H1 (cell line): ENCODE results near the gene TBC1D10A. TPM values are rescaled to one million over a fixed set of nuclear protein-coding genes. Genes with fewer than 3 reads are reported as not detected.

Experiments
- CTCF ChIA-PET: fragments of 300-600 bp; sonication (Branson Sonifier 250); formaldehyde crosslinking; loops from one replicate; lab custom pipeline; 2021; ENCODE audit not compliant: partially characterized antibody; lab: Charles Lee
- POLR2A ChIA-PET: fragments of 300-600 bp; sonication (Branson Sonifier 250); formaldehyde crosslinking; loops from one replicate; lab custom pipeline; 2021; ENCODE audit warnings: inconsistent platforms; ENCODE audit not compliant: partially characterized antibody; lab: Charles Lee
- DNase-seq, 2 experiments: peaks; one replicate each; pipeline versions ENCODE4 v3.0.0 to v3.0.0-alpha.2; 2010 to 2022; ENCODE audit warnings: low spot score in 2 of 2, low read depth in 1 of 2, mixed read lengths in 1 of 2
- FAIRE-seq: peaks from 2 replicates; lab custom pipeline; 2011; peaks lifted over from hg19 to GRCh38; lab: Jason Lieb, UNC
- H2AFZ ChIP-seq: 2 replicates; pipeline ENCODE4 v1.8.1; 2012; ENCODE audit warnings: low read length, inconsistent platforms
- H2AK5ac ChIP-seq: 2 replicates; pipeline ENCODE4 v1.6.1; 2013; ENCODE audit warnings: low read depth, low read length
- H2BK120ac ChIP-seq: replicated peaks from 2 replicates; pipeline ENCODE3; 2013; ENCODE audit warnings: low read depth, low read length, inconsistent platforms
- H2BK12ac ChIP-seq: 2 replicates; pipeline ENCODE4 v1.6.1; 2013; ENCODE audit warnings: low read depth, low read length
- H2BK15ac ChIP-seq: 2 replicates; pipeline ENCODE4 v1.6.1; 2013; ENCODE audit warnings: low read length
- H2BK20ac ChIP-seq: 2 replicates; pipeline ENCODE4 v1.6.1; 2013; ENCODE audit warnings: low read length
- H2BK5ac ChIP-seq: 2 replicates; pipeline ENCODE4 v1.6.1; 2013; ENCODE audit warnings: low read depth, low read length
- H3K14ac ChIP-seq: 2 replicates; pipeline ENCODE4 v1.6.1; 2013; ENCODE audit warnings: inconsistent platforms; ENCODE audit not compliant: insufficient read length
- H3K18ac ChIP-seq: 2 replicates; pipeline ENCODE4 v1.6.1; 2013; ENCODE audit warnings: low read length; ENCODE audit errors: extremely low read depth
- H3K23ac ChIP-seq: 2 replicates; pipeline ENCODE4 v1.6.1; 2013; ENCODE audit warnings: inconsistent platforms; ENCODE audit not compliant: insufficient read length
- H3K23me2 ChIP-seq: 2 replicates; pipeline ENCODE4 v1.6.1; 2013; ENCODE audit warnings: low read depth, low read length
- H3K27ac ChIP-seq: 2 replicates; pipeline ENCODE4 v1.6.1; 2011; ENCODE audit warnings: low read depth, low read length, inconsistent platforms
- H3K27me3 ChIP-seq, 4 experiments: replicated peaks in 1 of 4; 1 replicate in 1 of 4; 2 replicates in 3 of 4; pipeline versions ENCODE4 v1.6.1 to v1.8.1; 2011 to 2013; ENCODE audit warnings: low read length in 3 of 4, mild to moderate bottlenecking in 3 of 4, inconsistent platforms in 2 of 4, mixed read lengths in 2 of 4, moderate library complexity in 1 of 4; ENCODE audit not compliant: control insufficient read depth in 3 of 4, insufficient read depth in 3 of 4; ENCODE audit errors: extremely low read depth in 1 of 4
- H3K36me3 ChIP-seq, 4 experiments: 2 replicates each; pipeline versions ENCODE4 v1.6.1 to v1.8.1; 2011 to 2013; ENCODE audit warnings: mild to moderate bottlenecking in 4 of 4, low read length in 3 of 4, moderate library complexity in 2 of 4, control low read depth in 1 of 4, inconsistent platforms in 1 of 4; ENCODE audit not compliant: insufficient read depth in 4 of 4, control insufficient read depth in 2 of 4
- H3K4ac ChIP-seq: replicated peaks from 2 replicates; pipeline ENCODE3; 2013; ENCODE audit warnings: low read length, low read depth, mixed read lengths, inconsistent platforms; ENCODE audit not compliant: insufficient read length
- H3K4me1 ChIP-seq, 4 experiments: replicated peaks in 1 of 4; 1 replicate in 1 of 4; 2 replicates in 3 of 4; pipeline versions ENCODE4 v1.6.1 to v1.8.1; 2011 to 2013; ENCODE audit warnings: low read length in 3 of 4, inconsistent platforms in 2 of 4, mixed read lengths in 1 of 4; ENCODE audit not compliant: insufficient read depth in 4 of 4, control insufficient read depth in 3 of 4
- H3K4me2 ChIP-seq, 2 experiments: 2 replicates each; pipeline versions ENCODE4 v1.6.1 to v1.8.1; 2011 to 2013; ENCODE audit warnings: low read depth in 2 of 2, low read length in 2 of 2, control low read depth in 1 of 2, inconsistent platforms in 1 of 2, mild to moderate bottlenecking in 1 of 2; ENCODE audit not compliant: insufficient read depth in 1 of 2
- H3K4me3 ChIP-seq, 4 experiments: fragments of 200-600, 300-600 bp in 1 of 4; sonication (generic), shearing (Covaris generic), sonication (Bioruptor Twin) in 1 of 4; 2 replicates each; pipeline versions ENCODE4 v1.5.1 to v1.8.1; 2011 to 2016; ENCODE audit warnings: low read length in 4 of 4, low read depth in 3 of 4, control low read depth in 2 of 4, inconsistent platforms in 2 of 4, mild to moderate bottlenecking in 2 of 4, mixed read lengths in 1 of 4, moderate library complexity in 1 of 4; ENCODE audit not compliant: insufficient read depth in 2 of 4; ENCODE audit errors: extremely low read depth in 1 of 4
- H3K56ac ChIP-seq: replicated peaks from 2 replicates; pipeline ENCODE3; 2013; ENCODE audit warnings: low read depth, mild to moderate bottlenecking, mixed read lengths, low read length, inconsistent platforms; ENCODE audit not compliant: insufficient read length
- H3K79me1 ChIP-seq: 2 replicates; pipeline ENCODE4 v1.6.1; 2013; ENCODE audit warnings: low read depth, low read length, control low read depth
- H3K79me2 ChIP-seq, 2 experiments: 2 replicates each; pipeline versions ENCODE4 v1.6.1 to v1.8.1; 2012 to 2013; ENCODE audit warnings: low read length in 2 of 2, mild to moderate bottlenecking in 2 of 2, inconsistent platforms in 1 of 2; ENCODE audit not compliant: insufficient read depth in 2 of 2, control insufficient read depth in 1 of 2
- H3K9ac ChIP-seq, 4 experiments: replicated peaks in 1 of 4; 1 replicate in 1 of 4; 2 replicates in 3 of 4; pipeline versions ENCODE4 v1.6.1 to v1.8.1; 2011 to 2013; ENCODE audit warnings: low read depth in 3 of 4, low read length in 3 of 4, control low read depth in 2 of 4, mild to moderate bottlenecking in 2 of 4, moderate library complexity in 2 of 4, inconsistent platforms in 1 of 4; ENCODE audit errors: extremely low read depth in 1 of 4
- H3K9me3 ChIP-seq, 2 experiments: 2 replicates each; pipeline versions ENCODE4 v1.6.1 to v1.8.1; 2012 to 2013; ENCODE audit warnings: mild to moderate bottlenecking in 2 of 2, moderate library complexity in 2 of 2, control low read depth in 1 of 2, inconsistent platforms in 1 of 2, low read depth in 1 of 2, low read length in 1 of 2, mixed read lengths in 1 of 2; ENCODE audit not compliant: insufficient read depth in 2 of 2
- H4K20me1 ChIP-seq, 2 experiments: replicated peaks in 1 of 2; 2 replicates each; pipeline versions ENCODE3 to v1.8.1; 2011 to 2013; ENCODE audit warnings: inconsistent platforms in 2 of 2, low read length in 2 of 2, mild to moderate bottlenecking in 1 of 2; ENCODE audit not compliant: insufficient read depth in 2 of 2, control insufficient read depth in 1 of 2
- H4K5ac ChIP-seq: 2 replicates; pipeline ENCODE4 v1.6.1; 2013; ENCODE audit warnings: low read length, low read depth, mixed read lengths, inconsistent platforms; ENCODE audit not compliant: insufficient read length
- H4K8ac ChIP-seq: 2 replicates; pipeline ENCODE4 v1.8.0; 2013; ENCODE audit warnings: mild to moderate bottlenecking, moderate library complexity, low read length, inconsistent platforms; ENCODE audit not compliant: insufficient read depth; ENCODE audit errors: extremely low read depth
- H4K91ac ChIP-seq: replicated peaks from 2 replicates; pipeline ENCODE3; 2013; ENCODE audit warnings: low read length, mixed read lengths, inconsistent platforms; ENCODE audit not compliant: insufficient read length
- ATF3 ChIP-seq: IDR thresholded peaks from 2 replicates; pipeline ENCODE4 v1.6.1; 2011; ENCODE audit warnings: low read depth, mild to moderate bottlenecking, low read length; ENCODE audit not compliant: insufficient read depth
- BCL11A ChIP-seq, 2 experiments: IDR thresholded peaks; one replicate each; pipeline ENCODE4 v1.6.1; 2011; ENCODE audit warnings: low read depth in 2 of 2, low read length in 2 of 2, mild to moderate bottlenecking in 2 of 2
- EP300 ChIP-seq, 2 experiments: IDR thresholded peaks; 1 replicate in 1 of 2; 2 replicates in 1 of 2; pipeline ENCODE4 v1.6.1; 2011 to 2012; ENCODE audit warnings: low read depth in 2 of 2, low read length in 2 of 2, mild to moderate bottlenecking in 2 of 2, borderline replicate concordance in 1 of 2, inconsistent platforms in 1 of 2, moderate library complexity in 1 of 2
- JUND ChIP-seq: IDR thresholded peaks from 2 replicates; pipeline ENCODE4 v1.6.1; 2011; ENCODE audit warnings: mild to moderate bottlenecking, improper control_type of control experiment, low read length
- KDM1A ChIP-seq: fragments of 200-600, 300-600 bp; sonication (generic); IDR thresholded peaks from 2 replicates; pipeline ENCODE4 v1.7.1; 2016; ENCODE audit warnings: mild to moderate bottlenecking, low read length, borderline replicate concordance
- KDM5A ChIP-seq: fragments of 200-600 bp; IDR thresholded peaks from 2 replicates; pipeline ENCODE4 v1.7.1; 2012; ENCODE audit warnings: mild to moderate bottlenecking, low read length, inconsistent platforms, mixed read lengths
- RNF2 ChIP-seq: fragments of 200-900, 300-1000 bp; sonication (generic); IDR thresholded peaks from 2 replicates; pipeline ENCODE4 v1.7.1; 2016; ENCODE audit warnings: borderline replicate concordance, low read depth, mild to moderate bottlenecking, antibody characterized with exemption, low read length; ENCODE audit not compliant: poor library complexity, severe bottlenecking; ENCODE audit errors: missing control alignments
- SP4 ChIP-seq: IDR thresholded peaks from 2 replicates; pipeline ENCODE4 v1.6.1; 2012; ENCODE audit warnings: low read length, inconsistent platforms
- SUZ12 ChIP-seq: fragments of 200-600 bp; sonication (generic); IDR thresholded peaks from 2 replicates; pipeline ENCODE4 v1.6.1; 2012; ENCODE audit warnings: mild to moderate bottlenecking, inconsistent platforms, low read length, moderate library complexity, mixed read lengths
- TAF1 ChIP-seq: IDR thresholded peaks from 2 replicates; pipeline ENCODE4 v1.6.1; 2011; ENCODE audit warnings: mild to moderate bottlenecking, low read depth, low read length
- WGBS, 2 experiments: shearing (Covaris generic) in 1 of 2; methylation state at CpG; one replicate each; pipeline versions ENCODE4 v1.1.6 to v1.1.7; 2013 to 2015; ENCODE audit warnings: low lambda C conversion rate in 2 of 2, mixed read lengths in 2 of 2, inconsistent platforms in 1 of 2, low coverage in 1 of 2, missing lambda C conversion rate in 1 of 2; ENCODE audit not compliant: insufficient replicate concordance in 2 of 2, insufficient coverage in 1 of 2, insufficient read length in 1 of 2; ENCODE audit errors: extremely low coverage in 1 of 2, missing lambda C conversion rate in 1 of 2; 5-methylcytosine and 5-hydroxymethylcytosine counted together
- polyA plus RNA-seq, 7 experiments: library from polyadenylated mRNA; depleted of rRNA in 3 of 7; stranded (reverse) in 5 of 7; unstranded in 2 of 7; fragments of >200 nt in 5 of 7; fragments of 200-250 nt in 2 of 7; gene quantifications; 1 replicate in 5 of 7; 2 replicates in 1 of 7; 4 replicates in 1 of 7; pipeline versions ENCODE4 v1.2.1 to v1.2.3, GENCODE V29; 2011 to 2013; ENCODE audit warnings: missing spikeins in 2 of 7, mixed read lengths in 2 of 7
- total RNA-seq: library from RNA; stranded (reverse); fragmentation: NEBNext Ultra II Directional; extraction: Animal tissue kit (Norgen Biotek cat#: 25700); gene quantifications from 2 replicates; pipeline ENCODE4 v1.2.1, GENCODE V29; 2021

The TBC1D10A gene
- total and polyA plus RNA-seq, 2 of the 8 experiments (the other 6 are each of a cell fraction or from before 2014, with no cell fraction given) = 5.4 to 7.0 TPM

GRCh38 chr22:30301995-30302809 is 24.5 kb downstream of the TBC1D10A start:
- H3K36me3 ChIP-seq = no peaks in the 10 kb centered on the region
- no peak for FAIRE-seq
- no peak overlapping the region for H3K4me3 ChIP-seq
- H4K8ac ChIP-seq = no peak overlapping the region; the same call in 1 of the 2 replicates
- no peak overlapping the region for H2BK15ac ChIP-seq
- no peak overlapping the region for H3K14ac ChIP-seq
- no peak overlapping the region for H3K56ac ChIP-seq
- no peak overlapping the region for H2BK12ac ChIP-seq
- H4K91ac ChIP-seq = no peak overlapping the region
- H3K18ac ChIP-seq = no peak overlapping the region
- CTCF ChIA-PET = interaction anchor here (0.7 to 4.9 kb wide), 7 partner anchors 9 to 66 kb away, joined by 3 to 48 read pairs (median 3); partner anchors contain the start of genes CASTOR1 and TBC1D10A
- H2BK5ac ChIP-seq = no peak overlapping the region
- H3K9me3 ChIP-seq = no peaks in the 10 kb centered on the region
- no peak overlapping the region for H3K9ac ChIP-seq
- DNase-seq = no peak
- H3K23me2 ChIP-seq = no peaks in the 10 kb centered on the region
- H4K20me1 ChIP-seq = no peaks in the 10 kb centered on the region
- POLR2A ChIA-PET = interaction anchor here (0.7 kb wide), 1 partner anchor 55 kb away, joined by 3 read pairs; the partner anchor contains the start of genes CCDC157 and SF3A1
- no peak overlapping the region for H2AK5ac ChIP-seq
- H3K79me1 ChIP-seq = no peaks in the 10 kb centered on the region
- no peaks in the 10 kb centered on the region for H3K79me2 ChIP-seq
- no peak overlapping the region for H3K4me2 ChIP-seq
- no peak overlapping the region for H2BK20ac ChIP-seq
- H2AFZ ChIP-seq = no peak overlapping the region
- H3K27me3 ChIP-seq = no peaks in the 10 kb centered on the region
- H3K23ac ChIP-seq = no peak overlapping the region
- no peak overlapping the region for H3K4ac ChIP-seq
- TF ChIP-seq RNF2 (no peak), BCL11A (IDR thresholded peaks at IDR 0.05; ENCODE audit: low read depth in 2 of 2, low read length in 2 of 2) (no peak), TAF1 (no peak), SUZ12 (no peak), KDM1A (no peak), EP300 (IDR thresholded peaks at IDR 0.05; ENCODE audit: borderline replicate concordance in 1 of 2, low read depth in 2 of 2, low read length in 2 of 2) (no peak), KDM5A (no peak), JUND (no peak), SP4 (no peak), ATF3 (no peak)
- WGBS, 2 experiments = 94% methylated on average over 9 of the region's 9 CpGs; no CpG with 5 or more reads in 1 of the 2 experiments
- no peak overlapping the region for H4K5ac ChIP-seq
- H2BK120ac ChIP-seq = no peak overlapping the region
- H3K4me1 ChIP-seq = no peaks in the 10 kb centered on the region; a peak in 1 of 7 replicates
- H3K27ac ChIP-seq = no peak overlapping the region
